Pancreas (tissue), 10 donors: ENCODE data around the gene RTP2. TPM values are rescaled to one million over a fixed set of nuclear protein-coding genes. Genes with fewer than 3 reads are reported as not detected.
A peak's percentile ranks its signal among the peaks of the same experiment; 100 is the strongest.

Experiments
- ATAC-seq, 4 donors: fragments of 200-7000 bp; cut with Tn5 transposase; one replicate each; pipeline versions ENCODE4 v1.8.0 to v1.9.1; 2020; ENCODE audit warnings: mild to moderate bottlenecking in 4 of 4, moderate library complexity in 4 of 4
- DNase-seq, 6 donors: peaks; one replicate each; pipeline ENCODE4 v3.0.0-alpha.2; 2020
- FAIRE-seq: peaks from 2 replicates; lab custom pipeline; 2012; peaks lifted over from hg19 to GRCh38; lab: Jason Lieb, UNC
- H3K27ac ChIP-seq, 4 donors: fragments of 200-600 bp; sonication (generic); 1 replicate in 3 of 4; 2 replicates in 1 of 4; pipeline versions ENCODE4 v1.5.0 to v1.8.0; 2020
- H3K27me3 ChIP-seq, 4 donors: fragments of 200-600 bp; one replicate each; pipeline ENCODE4 v1.8.0; 2021
- H3K36me3 ChIP-seq, 3 donors: fragments of 200-600 bp; sonication (generic) in 1 of 3; one replicate each; pipeline versions ENCODE4 v1.5.0 to v1.8.0; 2020 to 2021
- H3K4me1 ChIP-seq, 3 donors: fragments of 200-600 bp; one replicate each; pipeline ENCODE4 v1.8.0; 2021
- H3K4me3 ChIP-seq, 4 donors: fragments of 200-600 bp; sonication (generic) in 2 of 4; one replicate each; pipeline versions ENCODE4 v1.5.0 to v1.8.0; 2020 to 2021
- H3K9me3 ChIP-seq, 4 donors: fragments of 200-600 bp; one replicate each; pipeline ENCODE4 v1.8.0; 2021
- WGBS, 2 donors: extraction: QIAGEN DNeasy Blood & Tissue Kit; methylation state at CpG; one replicate each; pipeline ENCODE4 v1.1.7; 2013; 5-methylcytosine and 5-hydroxymethylcytosine counted together
- intact Hi-C, 3 donors: fragments of 100-400 bp; cut with DNase I; formaldehyde crosslinking; loops; one replicate each; pipeline versions ENCODE4 v1.11.1 to v1.14.2; 2022
- polyA plus RNA-seq, 2 donors: library from polyadenylated mRNA; stranded (reverse); fragments of 200-250 nt; gene quantifications; one replicate each; pipeline ENCODE4 v1.2.3, GENCODE V29; 2013
- total RNA-seq, 6 donors: library from RNA; stranded (reverse); fragmentation: NEBNext Ultra II Directional in 4 of 6; extraction: Animal tissue kit (Norgen Biotek cat#: 25700) in 4 of 6; gene quantifications; one replicate each; pipeline versions ENCODE4 v1.2.1 to v1.2.4, GENCODE V29; 2021 to 2023
- TF ChIP-seq, protein P1 (sequence below), 4 donors: fragments of 200-600 bp; sonication (generic) in 3 of 4; IDR thresholded peaks; one replicate each; pipeline versions ENCODE4 v1.5.0 to v1.8.0; 2021; ENCODE audit warnings: antibody characterized with exemption in 4 of 4
- donor health status: healthy with polysubstance abuse.
- donor health status: DM: no; HTN: no; CAD: no; lungs with moderate emphysema.
- donor health status: DM: no; HTN: no; CAD: no.
- donor health status: control.
- donor health status: control.
- donor health status: Bipolar disorder and iron deficiency.
- donor health status: DM: yes; HTN: yes; CAD: no.
- donor health status: DM: no; HTN: no; CAD: no.
- donor health status: DM: no; HTN: no; CAD: no.
- donor health status: DM: yes; HTN: yes; CAD: no.

The RTP2 gene, protein sequence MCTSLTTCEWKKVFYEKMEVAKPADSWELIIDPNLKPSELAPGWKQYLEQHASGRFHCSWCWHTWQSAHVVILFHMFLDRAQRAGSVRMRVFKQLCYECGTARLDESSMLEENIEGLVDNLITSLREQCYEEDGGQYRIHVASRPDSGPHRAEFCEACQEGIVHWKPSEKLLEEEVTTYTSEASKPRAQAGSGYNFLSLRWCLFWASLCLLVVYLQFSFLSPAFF
- not detected for total RNA-seq
- not detected for polyA plus RNA-seq

DNA sequence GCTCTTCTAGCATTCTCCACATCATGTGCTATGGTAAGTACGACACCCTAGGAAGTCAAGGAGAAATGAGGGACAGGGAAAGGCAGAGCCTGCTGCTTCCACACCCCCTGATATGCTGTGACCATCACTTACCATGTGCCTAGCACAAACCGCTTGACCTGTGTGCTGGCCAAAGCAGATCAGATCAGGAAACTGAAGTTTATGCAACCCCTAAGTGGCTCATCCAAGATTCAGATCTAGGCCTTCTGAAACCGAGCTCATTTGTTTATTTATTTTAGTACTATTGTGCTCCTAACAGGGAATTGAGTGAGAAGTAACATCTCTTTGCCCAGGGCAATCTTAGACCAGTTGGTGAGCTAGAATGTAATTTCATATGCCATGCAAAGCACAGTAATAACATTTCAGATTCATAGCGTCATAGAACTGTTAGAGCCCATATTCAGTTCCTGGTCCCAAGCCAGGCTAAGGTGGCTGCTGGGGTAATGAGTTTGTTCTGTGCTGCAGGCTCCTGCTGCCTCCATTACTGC is at the start of gene RTP2:
Gene RTP2 (minus strand): TSS at position 51 of the 527 bp plus-strand sequence. CDS start 429 bp downstream, outside the sequence.
- ATAC-seq (no peak), FAIRE-seq (no peak), DNase-seq (no peak)
- Histone ChIP-seq H3K27ac (no peak within 1 kb of the TSS), H3K27me3 (no peaks in the 10 kb centered on the region), H3K4me3 (no peak within 1 kb of the TSS), H3K4me1 (no peaks in the 10 kb centered on the region), H3K36me3 (no peaks in the 10 kb centered on the region), H3K9me3 (no peaks in the 10 kb centered on the region)
- TF ChIP-seq, protein P1, sequence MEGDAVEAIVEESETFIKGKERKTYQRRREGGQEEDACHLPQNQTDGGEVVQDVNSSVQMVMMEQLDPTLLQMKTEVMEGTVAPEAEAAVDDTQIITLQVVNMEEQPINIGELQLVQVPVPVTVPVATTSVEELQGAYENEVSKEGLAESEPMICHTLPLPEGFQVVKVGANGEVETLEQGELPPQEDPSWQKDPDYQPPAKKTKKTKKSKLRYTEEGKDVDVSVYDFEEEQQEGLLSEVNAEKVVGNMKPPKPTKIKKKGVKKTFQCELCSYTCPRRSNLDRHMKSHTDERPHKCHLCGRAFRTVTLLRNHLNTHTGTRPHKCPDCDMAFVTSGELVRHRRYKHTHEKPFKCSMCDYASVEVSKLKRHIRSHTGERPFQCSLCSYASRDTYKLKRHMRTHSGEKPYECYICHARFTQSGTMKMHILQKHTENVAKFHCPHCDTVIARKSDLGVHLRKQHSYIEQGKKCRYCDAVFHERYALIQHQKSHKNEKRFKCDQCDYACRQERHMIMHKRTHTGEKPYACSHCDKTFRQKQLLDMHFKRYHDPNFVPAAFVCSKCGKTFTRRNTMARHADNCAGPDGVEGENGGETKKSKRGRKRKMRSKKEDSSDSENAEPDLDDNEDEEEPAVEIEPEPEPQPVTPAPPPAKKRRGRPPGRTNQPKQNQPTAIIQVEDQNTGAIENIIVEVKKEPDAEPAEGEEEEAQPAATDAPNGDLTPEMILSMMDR (IDR thresholded peaks at IDR 0.05) = no peak
- intact Hi-C loops = no loop called here
- 55 to 59% methylated on average over 4 of the region's 4 CpGs for WGBS, 2 donors

DNA sequence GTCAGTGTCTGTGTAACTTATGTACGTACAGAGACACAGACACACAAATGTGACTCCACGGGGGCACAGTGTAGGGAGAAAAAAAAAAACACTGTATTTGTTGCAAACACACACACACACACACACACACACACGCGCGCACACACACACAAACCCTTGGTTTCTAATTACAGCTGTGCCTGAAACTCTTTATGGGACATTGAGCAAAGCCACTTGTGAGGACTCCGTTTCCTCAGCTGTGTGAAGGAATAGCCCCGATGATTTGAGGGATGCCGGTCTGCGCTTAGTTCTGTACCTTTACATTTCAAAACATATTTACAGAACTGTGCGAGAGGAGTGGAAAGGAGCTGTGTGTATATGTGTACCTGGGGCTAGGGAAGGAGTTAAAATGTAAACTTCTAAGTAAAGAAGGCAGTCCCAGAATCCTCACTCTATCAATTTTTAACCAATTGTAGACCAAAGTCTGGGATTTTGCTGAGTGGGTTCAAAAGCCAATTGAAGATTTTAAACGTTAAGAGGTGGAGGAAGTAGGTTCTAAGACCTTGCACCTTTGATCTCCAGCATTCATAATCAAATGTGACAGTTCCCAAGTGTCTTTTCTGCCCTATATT is 48.3 kb upstream of the RTP2 start:
- intact Hi-C loops = no loop called here
- H3K27ac ChIP-seq = peak overlapping the region; percentile 23 to 88 (median 68)
- FAIRE-seq (no peak), ATAC-seq (peak; percentile 1 to 31 (median 6)), DNase-seq (peak in 2 of 6 donors; percentile 21 to 57)
- no peaks in the 10 kb centered on the region for H3K9me3 ChIP-seq
- H3K4me1 ChIP-seq = peaks cover 6 to 35% (median 25%) of the 10 kb centered on the region in 3 donors
- TF ChIP-seq, protein P1 (IDR thresholded peaks at IDR 0.05) = no peak
- H3K27me3 ChIP-seq = no peaks in the 10 kb centered on the region
- peak overlapping the region in 2 of 4 donors; percentile 26 to 33 for H3K4me3 ChIP-seq
- no peaks in the 10 kb centered on the region for H3K36me3 ChIP-seq
- WGBS, 2 donors = 10 to 11% methylated on average over 11 of the region's 11 CpGs

DNA sequence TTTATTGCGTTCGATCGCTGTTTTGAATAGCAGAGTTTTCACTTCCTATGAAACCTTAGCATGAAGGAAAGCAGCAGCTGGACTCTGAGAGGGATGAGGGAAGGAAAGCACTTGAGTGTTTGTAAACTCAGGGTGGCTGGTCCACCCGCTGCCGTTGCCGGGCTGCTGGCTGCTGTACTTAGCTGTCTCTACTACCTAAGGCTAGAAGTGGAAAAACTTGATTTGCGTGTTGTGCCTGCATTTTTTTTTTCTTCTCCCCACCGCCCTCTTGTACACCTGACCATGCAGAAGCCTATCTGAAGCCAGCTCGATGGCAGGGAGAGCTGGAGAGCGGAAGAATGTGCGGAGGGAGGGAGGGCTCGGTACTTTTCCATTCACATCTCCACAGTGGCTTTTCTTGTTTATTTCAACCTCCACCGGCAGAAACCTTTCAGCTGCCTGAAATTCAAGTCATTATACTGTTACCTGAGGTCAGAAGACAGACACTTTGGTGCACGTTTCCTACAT is 47.7 kb upstream of the RTP2 start:
- peak overlapping the region; percentile 23 to 88 (median 68) for H3K27ac ChIP-seq

DNA sequence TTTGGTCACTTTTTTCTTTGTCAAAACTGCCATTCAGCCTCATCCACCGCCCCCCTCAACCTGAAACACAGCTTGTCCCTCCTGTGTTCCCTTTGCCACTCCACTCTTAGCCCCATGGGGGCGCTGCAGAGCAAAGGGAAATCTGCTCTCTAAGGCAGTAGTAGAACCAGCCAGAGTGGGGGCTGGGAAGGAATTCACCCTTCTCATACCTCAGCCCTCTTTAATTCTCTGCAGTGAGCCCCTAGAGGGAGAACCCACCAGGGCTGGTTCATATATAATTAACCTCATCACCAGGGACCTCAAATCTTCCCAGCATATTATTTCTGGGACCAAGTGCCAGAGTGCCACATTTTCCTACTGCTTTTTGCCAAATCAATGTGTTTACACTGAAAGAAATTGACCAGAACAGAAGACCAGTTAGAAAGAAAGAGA is 45.7 kb upstream of the RTP2 start:
- ATAC-seq (peak in 3 of 4 donors; percentile 34 to 40 (median 35)), FAIRE-seq (no peak), DNase-seq (peak; percentile 85 to 97 (median 90))
- Histone ChIP-seq H3K9me3 (no peaks in the 10 kb centered on the region), H3K36me3 (no peaks in the 10 kb centered on the region), H3K4me3 (no peak overlapping the region), H3K27ac (peak overlapping the region in 2 of 4 donors; percentile 84 to 99), H3K4me1 (peaks cover 6 to 35% (median 25%) of the 10 kb centered on the region in 3 donors), H3K27me3 (no peaks in the 10 kb centered on the region)
- 5 to 7% methylated on average over 2 of the region's 2 CpGs for WGBS, 2 donors
- intact Hi-C loops = loop anchor here in 1 of 3 donors (10.0 kb wide), 2 partner anchors 297 to 547 kb away; no protein-coding TSS in a partner anchor
- TF ChIP-seq, protein P1 (IDR thresholded peaks at IDR 0.05) = peak; percentile 91 to 96 (median 93)

More for the DNA sequence above, 47.7 kb upstream of the RTP2 start:
- Histone ChIP-seq H3K36me3 (no peaks in the 10 kb centered on the region), H3K9me3 (no peaks in the 10 kb centered on the region), H3K27me3 (no peaks in the 10 kb centered on the region), H3K4me3 (peak overlapping the region in 2 of 4 donors; percentile 26 to 33), H3K4me1 (peaks cover 6 to 35% (median 25%) of the 10 kb centered on the region in 3 donors)
- no peak for FAIRE-seq
- 7 to 9% methylated on average over 14 of the region's 14 CpGs for WGBS, 2 donors
- DNase-seq = peak; percentile 75 to 85 (median 82)
- TF ChIP-seq, protein P1 (IDR thresholded peaks at IDR 0.05) = no peak
- ATAC-seq = peak; percentile 69 to 75 (median 74)
- intact Hi-C loops = no loop called here
